Mesothelial cell of epicardium (in vitro differentiated cells): ENCODE results near the gene PITX2. TPM values are rescaled to one million over a fixed set of nuclear protein-coding genes. Genes with fewer than 3 reads are reported as not detected.

Experiments
- DNase-seq, 2 experiments: peaks; one replicate each; pipeline ENCODE4 v3.0.0; 2021; ENCODE audit warnings: low spot score in 2 of 2; ENCODE audit not compliant: unreplicated experiment in 2 of 2
- H3K27ac Mint-ChIP-seq: 2 replicates; pipeline ENCODE4 v1.8.0; 2021; ENCODE audit warnings: mixed read lengths
- H3K27me3 Mint-ChIP-seq: 2 replicates; pipeline ENCODE4 v1.8.0; 2021; ENCODE audit warnings: low read depth, mixed read lengths
- H3K36me3 Mint-ChIP-seq: 2 replicates; pipeline ENCODE4 v1.8.0; 2021; ENCODE audit warnings: mixed read lengths
- H3K4me1 Mint-ChIP-seq: 2 replicates; pipeline ENCODE4 v1.8.0; 2021; ENCODE audit warnings: mixed read lengths
- H3K4me3 Mint-ChIP-seq: 2 replicates; pipeline ENCODE4 v1.8.0; 2021; ENCODE audit warnings: mild to moderate bottlenecking, moderate library complexity, mixed read lengths
- H3K9me3 Mint-ChIP-seq: 2 replicates; pipeline ENCODE4 v1.8.0; 2021; ENCODE audit warnings: mixed read lengths
- CTCF ChIP-seq: fragments of 200-600 bp; sonication (generic); IDR thresholded peaks from one replicate; pipeline ENCODE4 v1.5.0; 2021; ENCODE audit warnings: antibody characterized with exemption; ENCODE audit not compliant: unreplicated experiment
- total RNA-seq: library from RNA; stranded (reverse); gene quantifications from 3 replicates; pipeline ENCODE4 v1.2.1, GENCODE V29; 2021

The PITX2 gene
- total RNA-seq, 1 donor from 2014 or later, result 95.5 TPM

- no peak overlapping the region for H3K4me3 Mint-ChIP-seq
- peak overlapping the region; percentile 87 for H3K27ac Mint-ChIP-seq
- H3K9me3 Mint-ChIP-seq, result no peaks in the 10 kb centered on the region
- no peaks in the 10 kb centered on the region for H3K27me3 Mint-ChIP-seq
- TF ChIP-seq CTCF, result no peak
- H3K36me3 Mint-ChIP-seq, result peaks cover under 1% of the 10 kb centered on the region
- DNase-seq, result no peak
- H3K4me1 Mint-ChIP-seq, result peaks cover 59% of the 10 kb centered on the region
Measured at GRCh38 chr4:110612631-110613269, 10.1 kb downstream of the PITX2 start.

GRCh38 chr4:110611968-110612447 is 10.9 kb downstream of the PITX2 start:
- no peak for DNase-seq
- Mint-ChIP-seq H3K27ac (no peak overlapping the region), H3K4me3 (no peak overlapping the region), H3K36me3 (no peaks in the 10 kb centered on the region), H3K9me3 (no peaks in the 10 kb centered on the region), H3K4me1 (peaks cover 55% of the 10 kb centered on the region), H3K27me3 (no peaks in the 10 kb centered on the region)
- TF ChIP-seq CTCF, result no peak

- TF ChIP-seq CTCF, result no peak
- no peak for DNase-seq
- Mint-ChIP-seq H3K36me3 (no peaks in the 10 kb centered on the region), H3K27ac (no peak overlapping the region), H3K9me3 (no peaks in the 10 kb centered on the region), H3K4me1 (peaks cover 47% of the 10 kb centered on the region), H3K27me3 (no peaks in the 10 kb centered on the region), H3K4me3 (no peak overlapping the region)
Measured at GRCh38 chr4:110610940-110611831, 11.7 kb downstream of the PITX2 start.

- Mint-ChIP-seq H3K27me3 (no peaks in the 10 kb centered on the region), H3K27ac (no peak overlapping the region), H3K9me3 (no peaks in the 10 kb centered on the region), H3K36me3 (no peaks in the 10 kb centered on the region), H3K4me1 (peaks cover 40% of the 10 kb centered on the region), H3K4me3 (no peak overlapping the region)
- no peak for TF ChIP-seq CTCF
- no peak for DNase-seq
Measured at GRCh38 chr4:110610620-110610939, 12.3 kb downstream of the PITX2 start.

GRCh38 chr4:110609044-110609750 is 13.7 kb downstream of the PITX2 start:
- no peaks in the 10 kb centered on the region for H3K9me3 Mint-ChIP-seq
- no peaks in the 10 kb centered on the region for H3K27me3 Mint-ChIP-seq
- H3K4me1 Mint-ChIP-seq, result peaks cover 29% of the 10 kb centered on the region
- TF ChIP-seq CTCF, result no peak
- H3K36me3 Mint-ChIP-seq, result no peaks in the 10 kb centered on the region
- H3K4me3 Mint-ChIP-seq, result no peak overlapping the region
- H3K27ac Mint-ChIP-seq, result peak overlapping the region; percentile 45
- DNase-seq, result no peak
